ENCODE data around the gene ATP2B1. TPM values are rescaled to one million over a fixed set of nuclear protein-coding genes. Genes with fewer than 3 reads are reported as not detected.

ATP2B1 gene
- total RNA-seq, 4 donors from 2014 or later: 18.0 to 59.8 (median 25.0) TPM

GRCh38 chr12:89750389-89751351 lies 42.0 kb upstream of the ATP2B1 start:
- WGBS, 2 donors: 77 to 78% methylated on average over 6 of the region's 6 CpGs
- intact Hi-C loops (cut with DNase I; ENCODE audit: low total_unique reads): no loop called here
- no peak overlapping the region for H3K4me3 ChIP-seq (ENCODE audit: low read depth, poor library complexity, severe bottlenecking)
- no peak for TF ChIP-seq CTCF (IDR thresholded peaks at IDR 0.05)
- no peak for TF ChIP-seq POLR2A (IDR thresholded peaks at IDR 0.05)
- no peak for DNase-seq (ENCODE audit: low spot score in 2 of 2)

- WGBS, 2 donors: 48 to 77% methylated on average over 1 of the region's 1 CpG
- H3K4me3 ChIP-seq (ENCODE audit: low read depth, poor library complexity, severe bottlenecking): no peak overlapping the region
- no peak for DNase-seq (ENCODE audit: low spot score in 2 of 2)
- no peak for TF ChIP-seq CTCF (IDR thresholded peaks at IDR 0.05)
- TF ChIP-seq POLR2A (IDR thresholded peaks at IDR 0.05): no peak
- intact Hi-C loops (cut with DNase I; ENCODE audit: low total_unique reads): no loop called here
Measured at GRCh38 chr12:89748791-89749190, 40.2 kb upstream of the ATP2B1 start.

- intact Hi-C loops (cut with DNase I; ENCODE audit: low total_unique reads): no loop called here
- TF ChIP-seq POLR2A (IDR thresholded peaks at IDR 0.05): no peak
- no peak for TF ChIP-seq CTCF (IDR thresholded peaks at IDR 0.05)
- WGBS, 2 donors: 47 to 63% methylated on average over 2 of the region's 2 CpGs
- DNase-seq (ENCODE audit: low spot score in 2 of 2): no peak
- H3K4me3 ChIP-seq (ENCODE audit: low read depth, poor library complexity, severe bottlenecking): no peak overlapping the region
Measured at GRCh38 chr12:89745286-89745685, 36.6 kb upstream of the ATP2B1 start.

- 63 to 75% methylated on average over 2 of the region's 2 CpGs for WGBS, 2 donors
- DNase-seq (ENCODE audit: low spot score in 2 of 2): no peak
- no peak overlapping the region for H3K4me3 ChIP-seq (ENCODE audit: low read depth, poor library complexity, severe bottlenecking)
- no peak for TF ChIP-seq CTCF (IDR thresholded peaks at IDR 0.05)
- no peak for TF ChIP-seq POLR2A (IDR thresholded peaks at IDR 0.05)
- intact Hi-C loops (cut with DNase I; ENCODE audit: low total_unique reads): no loop called here
Measured at GRCh38 chr12:89742337-89743022, 33.8 kb upstream of the ATP2B1 start.

GRCh38 chr12:89740943-89741342 lies 32.3 kb upstream of the ATP2B1 start:
- no peak for DNase-seq (ENCODE audit: low spot score in 2 of 2)
- WGBS, 2 donors: 94 to 97% methylated on average over 2 of the region's 2 CpGs
- TF ChIP-seq CTCF (IDR thresholded peaks at IDR 0.05) (no peak), POLR2A (IDR thresholded peaks at IDR 0.05) (no peak)
- intact Hi-C loops (cut with DNase I; ENCODE audit: low total_unique reads): no loop called here
- no peak overlapping the region for H3K4me3 ChIP-seq (ENCODE audit: low read depth, poor library complexity, severe bottlenecking)
